GM08714 (cell line): ENCODE results near the gene NDUFAF8.

Experiments used
- H3K4me3 ChIP-seq: fragments of 200-500 bp; sonication (Bioruptor generic); 2 replicates; pipeline ENCODE4 v1.5.1; 2014; ENCODE audit warnings: mild to moderate bottlenecking, low read length, inconsistent platforms
- ZNF274 ChIP-seq: IDR thresholded peaks from 2 replicates; pipeline ENCODE4 v1.6.1; 2012; ENCODE audit warnings: mild to moderate bottlenecking, low read depth, low read length

The NDUFAF8 gene

GRCh38 chr17:81287741-81288430 lies 48.8 kb downstream of the NDUFAF8 start:
- TF ChIP-seq ZNF274, result no peak
- no peak overlapping the region for H3K4me3 ChIP-seq

- TF ChIP-seq ZNF274, result no peak
- H3K4me3 ChIP-seq, result no peak overlapping the region
Observed at GRCh38 chr17:81288715-81289114, 49.6 kb downstream of the NDUFAF8 start.

DNA sequence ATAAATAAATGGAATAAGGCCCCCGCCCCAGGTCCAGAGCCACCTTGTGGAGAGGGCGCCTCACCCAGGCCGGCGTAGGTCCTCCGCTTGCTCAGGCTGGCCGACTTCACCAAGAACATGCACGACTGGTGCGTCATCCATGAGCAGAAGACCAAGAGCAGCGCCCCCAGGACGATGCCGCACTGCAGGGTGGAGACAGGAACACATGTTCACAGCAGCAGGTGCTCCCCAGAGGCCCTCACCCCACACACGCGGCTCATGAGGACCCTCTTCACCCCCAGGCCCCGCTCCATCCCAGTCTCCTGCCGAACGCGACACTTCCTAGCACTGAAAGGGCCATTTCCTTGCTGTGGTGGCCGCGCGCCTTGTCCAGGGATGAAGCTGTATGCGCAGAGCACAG lies 50.5 kb downstream of the NDUFAF8 start:
- no peak overlapping the region for H3K4me3 ChIP-seq
- no peak for TF ChIP-seq ZNF274

DNA sequence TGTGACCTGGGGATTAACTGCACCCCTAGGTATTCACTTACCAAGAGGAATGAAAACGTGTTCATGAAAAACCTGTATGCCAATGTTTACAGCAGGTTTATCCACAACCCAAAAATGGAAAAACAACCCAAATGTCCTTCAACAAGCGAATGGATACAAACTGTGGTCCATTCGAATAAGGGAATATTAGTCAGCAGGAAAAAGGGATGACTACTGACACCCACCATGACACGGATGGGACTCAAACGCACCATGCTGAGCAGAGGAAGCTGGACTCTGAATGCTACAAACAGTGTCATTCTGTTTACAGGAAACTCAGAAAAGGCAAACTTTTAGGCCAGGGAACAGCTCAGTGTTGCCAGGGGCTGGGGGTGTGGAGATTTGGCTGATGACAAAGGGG lies 51.1 kb downstream of the NDUFAF8 start:
- no peak overlapping the region for H3K4me3 ChIP-seq
- no peak for TF ChIP-seq ZNF274
